ENCODE results near the gene GPC1.
"Not testable (repeated sequence)": the region's sequence is repeated elsewhere in the genome, so short reads cannot be mapped to it uniquely, and the experiment has no call there.

The GPC1 gene

GRCh38 chr2:240435457-240435947, at the start of gene GPC1:
TSS of gene GPC1 (plus strand) at chr2:240435663. CDS start at chr2:240435919, 256 bp downstream.
- intact Hi-C loops (cut with DNase I) = loop anchor here (5.0 kb wide), 1 partner anchor 283 kb away; no protein-coding TSS in a partner anchor
- DNase-seq = peak in 7 of 10 donors; percentile 50 to 95 (median 76)

- intact Hi-C loops (cut with DNase I) = no loop called here
- peak in 4 of 10 donors; percentile 2 to 72 (median 34) for DNase-seq
Measured at GRCh38 chr2:240386326-240386725, 49.1 kb upstream of the GPC1 start.

DNA sequence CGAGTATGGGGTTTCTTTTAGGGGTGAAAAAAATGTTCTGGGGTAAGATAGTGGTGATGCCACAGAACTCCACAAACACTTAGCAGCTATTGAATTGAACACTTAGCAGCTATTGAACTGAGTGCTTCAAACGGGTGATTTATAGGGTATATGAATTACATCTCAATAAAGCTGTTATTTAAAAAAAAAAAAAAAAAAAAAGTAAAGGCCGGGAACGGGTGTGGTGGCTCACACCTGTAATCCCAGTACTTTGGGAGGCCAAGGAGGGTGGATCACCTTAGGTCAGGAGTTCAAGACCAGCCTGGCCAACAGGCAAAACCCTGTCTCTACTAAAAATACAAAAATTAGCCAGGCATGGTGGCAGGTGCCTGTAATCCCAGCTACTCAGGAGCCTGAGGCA, 48.7 kb upstream of the GPC1 start:
- peak in 1 of 10 donors; percentile 26 for DNase-seq
- intact Hi-C loops (cut with DNase I) = not testable (repeated sequence)

DNA sequence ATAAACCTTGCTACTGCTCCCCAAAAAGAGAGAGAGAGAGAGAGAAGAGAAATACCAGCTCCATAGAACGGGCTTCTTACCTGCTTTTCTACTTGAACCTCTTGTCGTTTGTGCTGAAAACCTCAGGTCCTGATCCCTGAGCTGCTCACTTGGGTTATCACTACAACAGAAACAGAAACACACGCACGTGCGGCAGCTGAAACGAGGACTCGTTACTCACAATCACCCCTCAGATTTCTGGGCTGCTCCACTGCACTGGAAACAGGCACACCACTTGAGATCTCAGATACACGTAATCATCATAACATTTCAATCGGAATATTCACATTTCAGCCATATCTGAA, 48.2 kb upstream of the GPC1 start:
- intact Hi-C loops (cut with DNase I) = no loop called here
- DNase-seq = no peak

GRCh38 chr2:240387669-240388358, 47.6 kb upstream of the GPC1 start:
- intact Hi-C loops (cut with DNase I) = no loop called here
- peak in 9 of 10 donors; percentile 30 to 90 (median 53) for DNase-seq

- DNase-seq = peak in 4 of 10 donors; percentile 21 to 84 (median 68)
- intact Hi-C loops (cut with DNase I) = no loop called here
Measured at GRCh38 chr2:240388471-240389301, 46.8 kb upstream of the GPC1 start.

- intact Hi-C loops (cut with DNase I) = no loop called here
- DNase-seq = peak in 4 of 10 donors; percentile 4 to 53 (median 24)
Measured at GRCh38 chr2:240389302-240389805, 46.1 kb upstream of the GPC1 start.

DNA sequence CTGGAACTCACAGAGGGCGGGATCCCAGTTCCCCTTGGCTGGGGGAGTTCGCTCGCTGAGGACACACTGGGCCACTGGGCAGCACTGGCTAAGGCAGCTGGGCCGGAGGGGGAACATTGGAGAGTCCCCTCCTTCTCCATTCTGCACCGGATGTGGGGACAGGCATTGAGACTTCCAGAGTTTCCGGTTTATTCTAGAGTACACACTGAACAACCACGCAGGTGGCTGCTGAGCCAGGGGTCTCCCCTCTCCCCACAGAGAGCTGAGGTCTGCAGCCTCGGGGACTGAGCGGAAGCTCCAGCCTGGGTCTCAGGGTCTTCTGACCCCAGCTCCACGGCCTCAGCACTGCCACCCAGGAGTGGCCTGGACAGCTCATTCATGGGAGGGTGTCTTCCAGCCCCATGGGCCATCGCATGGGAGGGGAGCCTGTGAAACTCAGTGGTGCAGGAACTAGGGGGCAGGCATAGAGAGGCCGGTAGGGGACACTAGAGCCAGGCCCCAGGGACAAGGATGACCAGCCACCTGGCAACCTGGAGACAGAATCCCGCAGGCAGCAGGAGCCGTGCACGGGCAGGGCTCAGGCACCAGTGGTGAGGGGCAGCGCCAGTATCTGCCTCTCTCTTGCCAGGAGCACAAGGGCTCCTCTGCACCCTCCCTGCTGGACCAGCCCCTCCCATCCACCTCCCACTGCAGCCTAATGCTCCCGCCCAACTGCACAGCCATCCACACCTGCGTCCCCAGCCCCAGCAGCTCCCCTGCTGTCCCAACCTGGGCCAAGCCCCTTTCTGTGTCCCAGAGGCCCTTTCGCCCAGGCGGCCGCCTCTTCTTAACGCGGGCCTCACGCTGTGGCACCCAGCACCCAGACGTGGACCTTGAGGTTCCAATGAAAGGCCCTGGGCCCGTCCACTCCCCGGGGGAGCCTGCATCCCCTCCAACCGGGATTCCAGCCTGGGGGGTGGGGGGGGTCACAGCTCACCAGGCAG, 45.1 kb upstream of the GPC1 start:
- intact Hi-C loops (cut with DNase I) = no loop called here
- DNase-seq = peak in 5 of 10 donors; percentile 8 to 76 (median 60)

DNA sequence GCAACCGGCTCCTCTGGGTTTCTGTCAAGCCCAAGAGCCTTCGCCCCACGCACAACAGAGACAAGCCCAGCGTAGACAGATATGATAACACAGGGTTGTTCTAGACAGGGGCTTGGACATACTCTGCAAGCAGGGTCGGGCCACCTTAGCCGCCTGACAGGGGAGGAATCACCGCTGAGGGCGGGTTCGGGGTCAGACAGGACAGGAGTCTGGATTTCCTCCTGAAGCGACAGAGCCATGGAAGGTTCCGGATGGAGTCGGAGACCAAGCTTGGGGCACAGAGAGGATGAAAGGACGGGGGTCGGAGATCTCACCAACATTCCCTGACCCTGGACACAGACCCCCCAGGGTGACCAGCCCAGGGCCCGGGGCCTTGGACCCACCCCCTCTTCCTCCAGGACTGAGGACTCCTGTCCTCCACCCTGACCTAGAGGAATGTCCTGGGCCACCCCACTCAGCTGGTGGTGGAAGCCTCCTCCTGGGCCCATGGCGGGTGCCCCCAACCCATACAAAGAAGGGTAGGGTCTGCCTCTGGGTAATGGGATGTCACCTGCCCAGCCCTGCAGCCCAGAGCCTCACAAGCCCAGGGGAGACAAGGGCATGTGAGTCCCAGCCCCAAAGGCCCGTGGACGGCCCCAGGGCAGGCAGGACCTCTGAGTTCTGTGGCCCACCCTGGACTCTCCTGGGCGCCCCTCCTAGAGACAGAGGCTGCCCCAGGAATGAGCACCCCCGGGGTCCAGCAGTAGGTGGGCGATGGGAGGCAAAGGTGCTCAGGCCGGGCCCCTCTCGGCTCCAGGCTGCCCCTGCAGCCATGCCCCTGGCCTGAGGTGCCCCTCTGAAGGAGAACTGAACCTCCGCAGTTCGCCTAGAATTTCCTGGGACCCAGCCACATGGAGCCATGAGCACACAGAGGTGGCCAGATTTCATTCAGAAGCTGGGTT, 44.1 kb upstream of the GPC1 start:
- intact Hi-C loops (cut with DNase I) = no loop called here
- peak in 6 of 10 donors; percentile 4 to 73 (median 39) for DNase-seq

- intact Hi-C loops (cut with DNase I) = no loop called here
- DNase-seq = peak in 7 of 10 donors; percentile 5 to 77 (median 24)
Measured at GRCh38 chr2:240392084-240392947, 43.1 kb upstream of the GPC1 start.

DNA sequence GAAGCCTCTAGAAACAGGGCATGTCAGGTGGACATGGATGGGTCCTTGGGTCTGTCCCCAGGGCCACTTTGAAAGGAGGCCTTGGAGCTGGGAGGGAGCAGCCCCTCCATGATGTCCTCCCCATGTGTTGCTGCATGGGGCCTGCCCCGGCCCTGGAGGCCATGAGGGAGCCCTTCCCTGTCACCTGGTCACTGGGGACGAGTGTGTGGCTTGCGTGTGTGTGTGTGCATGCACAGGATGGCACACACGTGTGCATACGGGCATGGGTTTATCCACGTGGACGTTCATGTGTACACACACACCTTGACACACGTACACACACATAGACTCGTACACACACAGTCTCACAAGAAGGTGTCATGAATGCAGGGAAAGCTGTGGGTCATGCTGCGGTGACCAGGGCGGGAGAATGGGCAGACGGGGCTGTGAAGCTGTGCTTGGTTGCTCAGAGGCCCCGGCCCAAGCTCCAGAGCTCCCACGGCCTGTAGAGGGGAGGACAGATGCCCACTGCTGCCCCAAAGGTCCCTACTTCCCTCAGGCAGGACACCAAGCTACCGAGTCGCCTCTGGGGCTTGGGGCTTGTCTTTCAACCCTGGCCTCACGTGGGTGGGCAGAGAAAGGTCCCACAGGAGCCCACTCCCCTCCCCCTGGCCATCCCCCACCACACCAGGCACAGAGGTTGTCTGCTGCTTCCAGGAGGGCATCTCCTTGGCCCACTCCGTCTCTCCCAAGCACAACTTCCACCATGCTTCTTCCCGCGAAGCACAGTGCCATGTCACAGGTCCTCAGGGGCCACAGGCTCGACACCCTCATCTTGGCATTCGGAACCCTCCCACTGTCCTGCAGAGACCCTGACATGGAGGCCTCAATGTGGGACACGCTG, 42.3 kb upstream of the GPC1 start:
- intact Hi-C loops (cut with DNase I) = no loop called here

DNA sequence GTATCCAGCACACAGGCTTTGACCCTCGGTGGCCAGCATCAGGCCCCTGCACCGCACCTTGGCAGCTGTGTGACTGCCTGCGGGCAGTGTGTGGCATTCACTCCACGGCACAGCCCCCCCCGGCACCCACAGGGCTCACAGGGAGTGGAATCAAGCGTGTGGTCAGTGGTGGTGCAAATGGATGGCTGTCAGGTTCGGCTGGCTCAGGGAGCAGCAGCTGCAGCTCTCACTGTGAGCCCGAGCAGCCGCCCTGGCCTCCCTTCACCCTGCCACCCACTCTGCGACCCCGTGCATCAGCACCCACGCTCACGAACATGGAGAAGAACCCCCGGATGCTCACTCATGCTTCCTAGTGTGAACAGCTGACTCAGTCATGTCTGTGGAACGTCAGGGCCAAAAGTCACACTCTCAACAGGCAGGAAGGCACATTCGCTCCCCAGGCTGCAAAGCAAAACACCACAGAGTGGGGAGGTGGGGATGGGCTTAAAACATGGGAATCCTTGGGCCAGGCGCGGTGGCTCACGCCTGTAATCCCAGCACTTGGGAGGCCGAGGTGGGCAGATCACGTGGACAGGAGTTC, 41.5 kb upstream of the GPC1 start:
- intact Hi-C loops (cut with DNase I) = no loop called here
- peak in 6 of 10 donors; percentile 4 to 68 (median 32) for DNase-seq

More for the DNA sequence above, 42.3 kb upstream of the GPC1 start:
- DNase-seq = peak in 5 of 10 donors; percentile 5 to 71 (median 43)

GRCh38 chr2:240394549-240394948, 40.9 kb upstream of the GPC1 start:
- intact Hi-C loops (cut with DNase I) = no loop called here
- DNase-seq = peak in 3 of 10 donors; percentile 2 to 62 (median 43)

GRCh38 chr2:240395448-240395847, 40.0 kb upstream of the GPC1 start:
- intact Hi-C loops (cut with DNase I) = no loop called here
- peak in 4 of 10 donors; percentile 2 to 62 (median 50) for DNase-seq

GRCh38 chr2:240395896-240396622, 39.4 kb upstream of the GPC1 start:
- intact Hi-C loops (cut with DNase I) = no loop called here
- DNase-seq = peak in 6 of 10 donors; percentile 3 to 68 (median 30)
